Mucosa of rectum (tissue), 2 donors: ENCODE measurements around the gene CARD8.
"Not testable (repeated sequence)": the region's sequence is repeated elsewhere in the genome, so short reads cannot be mapped to it uniquely, and the experiment has no call there.

Experiments used
- H3K27ac ChIP-seq, 2 donors: one replicate each; pipeline ENCODE4 v1.7.0; 2013; ENCODE audit warnings: inconsistent platforms in 2 of 2, low read depth in 2 of 2, low read length in 2 of 2
- H3K27me3 ChIP-seq, 2 donors: one replicate each; pipeline ENCODE4 v1.7.0; 2013; ENCODE audit warnings: low read length in 2 of 2; ENCODE audit not compliant: control insufficient read depth in 2 of 2, insufficient read depth in 2 of 2
- H3K36me3 ChIP-seq, 2 donors: one replicate each; pipeline ENCODE4 v1.7.0; 2013; ENCODE audit warnings: low read length in 2 of 2; ENCODE audit not compliant: control insufficient read depth in 2 of 2, insufficient read depth in 2 of 2
- H3K4me1 ChIP-seq, 2 donors: one replicate each; pipeline ENCODE4 v1.7.0; 2013; ENCODE audit warnings: low read length in 2 of 2, mild to moderate bottlenecking in 1 of 2; ENCODE audit not compliant: control insufficient read depth in 2 of 2, insufficient read depth in 2 of 2
- H3K4me3 ChIP-seq, 2 donors: one replicate each; pipeline ENCODE4 v1.7.0; 2013; ENCODE audit warnings: low read length in 2 of 2
- H3K9ac ChIP-seq, 2 donors: one replicate each; pipeline ENCODE4 v1.7.0; 2013; ENCODE audit warnings: low read length in 2 of 2, low read depth in 1 of 2, mild to moderate bottlenecking in 1 of 2
- H3K9me3 ChIP-seq, 2 donors: one replicate each; pipeline ENCODE4 v1.7.0; 2013; ENCODE audit warnings: low read length in 2 of 2; ENCODE audit not compliant: control insufficient read depth in 2 of 2
- donor health status: healthy.
- donor health status: Normal muscosa, but diverticular disease.

CARD8 gene

DNA sequence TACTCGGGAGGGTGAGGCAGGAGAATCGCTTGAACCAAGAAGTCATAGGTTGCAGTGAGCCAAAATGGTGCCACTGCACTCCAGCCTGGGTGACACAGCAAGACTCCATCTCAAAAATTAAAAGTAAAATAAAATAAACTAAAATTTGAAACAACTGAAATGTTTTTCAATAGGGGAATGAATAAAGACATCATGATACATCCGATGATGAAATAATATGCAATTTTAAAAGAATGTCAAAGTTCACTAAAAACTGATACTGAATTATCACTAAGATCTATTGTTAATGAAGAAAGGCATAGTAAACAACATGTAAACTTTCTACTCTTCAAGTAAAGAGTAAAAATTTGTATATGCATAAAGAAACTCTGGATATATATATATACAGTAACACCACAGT is 8.5 kb downstream of the CARD8 start:
- H3K9ac ChIP-seq: no peak overlapping the region
- no peaks in the 10 kb centered on the region for H3K27me3 ChIP-seq
- H3K9me3 ChIP-seq: no peaks in the 10 kb centered on the region
- peaks cover 0 to 7% of the 10 kb centered on the region in 2 donors for H3K36me3 ChIP-seq
- H3K4me1 ChIP-seq: peaks cover 0 to 2% of the 10 kb centered on the region in 2 donors
- H3K4me3 ChIP-seq: no peak overlapping the region
- no peak overlapping the region for H3K27ac ChIP-seq

DNA sequence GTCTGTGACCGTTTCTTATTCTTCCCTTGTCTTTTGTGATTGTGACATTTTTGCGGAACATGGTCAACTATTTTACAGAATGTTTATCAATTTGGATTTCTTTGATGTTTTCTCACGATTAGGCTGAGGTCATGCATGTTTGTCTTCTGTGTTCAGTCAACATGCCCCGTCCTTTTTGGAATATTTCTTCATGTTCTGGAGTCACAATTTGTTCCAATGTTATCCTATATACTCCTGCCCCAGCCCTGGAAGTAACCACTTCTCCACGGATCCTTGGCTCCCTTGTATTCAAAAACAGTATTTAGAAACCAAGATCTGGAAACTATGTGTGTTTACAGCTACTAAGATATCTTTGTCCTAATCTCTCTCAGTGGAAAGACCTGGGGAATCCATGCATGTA is 9.6 kb downstream of the CARD8 start:
- Histone ChIP-seq H3K27me3 (no peaks in the 10 kb centered on the region), H3K27ac (no peak overlapping the region), H3K9me3 (no peaks in the 10 kb centered on the region), H3K4me1 (peaks cover 0 to 2% of the 10 kb centered on the region in 2 donors), H3K9ac (no peak overlapping the region), H3K36me3 (peaks cover 0 to 7% of the 10 kb centered on the region in 2 donors), H3K4me3 (no peak overlapping the region)

DNA sequence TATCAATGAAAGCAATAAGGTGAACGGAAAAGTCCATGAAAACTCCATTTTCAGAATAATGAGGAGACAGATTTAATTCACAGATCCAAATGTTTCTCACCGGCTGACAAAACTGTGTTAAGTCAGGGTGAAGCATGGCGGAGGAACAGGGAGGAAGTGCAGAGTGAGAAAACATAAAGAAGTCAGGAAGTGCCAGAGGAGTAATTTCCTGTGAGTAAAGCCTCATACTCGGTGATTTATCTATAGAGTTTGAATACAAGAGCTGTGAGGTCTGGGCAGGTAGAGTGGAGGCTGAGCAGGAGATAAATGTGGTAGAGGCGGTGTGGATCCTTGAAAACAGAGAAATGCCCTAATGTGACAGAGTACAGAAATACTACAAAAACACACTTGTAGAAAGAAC is 11.4 kb downstream of the CARD8 start:
- Histone ChIP-seq H3K36me3 (peaks cover 5 to 17% of the 10 kb centered on the region in 2 donors), H3K9ac (no peak overlapping the region), H3K4me1 (peaks cover 0 to 2% of the 10 kb centered on the region in 2 donors), H3K27ac (peak overlapping the region in 1 of 2 donors; percentile 48), H3K4me3 (no peak overlapping the region), H3K9me3 (no peaks in the 10 kb centered on the region), H3K27me3 (no peaks in the 10 kb centered on the region)

DNA sequence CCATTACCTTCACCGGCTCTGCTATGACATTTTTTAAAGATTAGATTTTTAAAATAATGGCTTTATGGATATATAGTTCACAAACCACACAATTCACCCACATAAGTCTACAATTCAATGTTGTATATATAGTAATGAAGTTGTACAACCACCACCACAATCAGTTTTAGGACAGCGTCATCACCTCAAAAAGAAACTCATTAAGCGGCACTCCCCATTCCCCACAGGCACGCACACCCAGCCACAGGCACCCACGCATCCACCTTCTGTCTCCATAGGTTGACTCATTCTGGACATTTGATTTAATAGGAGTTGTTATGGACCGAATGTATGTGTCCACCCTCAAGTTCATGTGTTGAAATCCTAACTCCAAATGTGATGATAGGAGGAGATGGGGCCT is 13.9 kb downstream of the CARD8 start:
- not testable (repeated sequence) for H3K9me3 ChIP-seq, H3K27me3 ChIP-seq, H3K9ac ChIP-seq, H3K4me3 ChIP-seq, H3K4me1 ChIP-seq, H3K27ac ChIP-seq
- H3K36me3 ChIP-seq: peaks cover 13 to 29% of the 10 kb centered on the region in 2 donors

DNA sequence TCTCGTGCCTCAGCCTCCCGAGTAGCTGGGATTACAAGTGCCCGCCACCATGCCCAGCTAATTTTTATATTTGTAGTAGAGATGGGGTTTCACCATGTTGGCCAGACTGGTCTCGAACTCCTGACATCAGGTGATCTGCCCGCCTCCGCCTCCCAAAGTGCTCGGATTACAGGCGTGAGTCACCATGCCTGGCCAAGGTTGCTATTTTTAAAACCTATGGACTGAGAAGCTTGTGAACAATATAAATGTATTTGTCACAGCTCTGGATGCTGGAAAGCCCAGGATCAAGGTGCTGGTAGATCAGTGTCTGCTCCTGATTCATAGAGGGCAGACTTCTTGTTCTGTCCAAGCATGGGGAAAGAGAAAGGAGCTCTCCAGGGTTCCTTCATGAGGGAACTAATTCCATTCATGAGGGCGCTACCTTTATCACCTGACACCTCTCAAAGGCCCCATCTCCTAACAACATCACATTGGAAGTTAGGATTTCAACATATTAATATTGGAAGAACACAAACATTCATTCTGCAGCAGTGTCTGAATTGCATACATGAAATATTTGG is 16.1 kb downstream of the CARD8 start:
- peaks cover 13 to 26% of the 10 kb centered on the region in 2 donors for H3K36me3 ChIP-seq
- H3K27ac ChIP-seq: no peak overlapping the region
- no peaks in the 10 kb centered on the region for H3K4me1 ChIP-seq
- no peak overlapping the region for H3K9ac ChIP-seq
- H3K4me3 ChIP-seq: no peak overlapping the region
- H3K27me3 ChIP-seq: no peaks in the 10 kb centered on the region
- no peaks in the 10 kb centered on the region for H3K9me3 ChIP-seq

DNA sequence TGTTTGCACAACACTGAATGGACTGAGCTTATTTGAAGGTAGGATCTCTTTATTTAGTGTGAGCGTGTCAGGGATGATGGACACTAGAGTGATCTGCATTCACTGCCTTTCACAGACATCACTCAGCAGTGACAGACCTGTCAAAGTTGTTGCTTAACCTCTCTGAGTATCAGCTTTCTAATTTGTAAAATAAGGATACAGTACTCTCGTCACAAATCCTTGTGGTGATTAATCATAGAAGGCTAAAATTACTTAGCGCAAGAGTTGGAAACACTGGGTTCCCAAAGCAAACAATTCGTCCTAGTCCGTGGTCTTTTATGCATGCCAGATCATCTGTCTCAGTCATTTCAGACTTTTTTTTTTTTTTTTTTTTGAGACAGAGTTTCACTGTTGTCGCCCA is 16.6 kb downstream of the CARD8 start:
- Histone ChIP-seq H3K9ac (no peak overlapping the region), H3K27me3 (no peaks in the 10 kb centered on the region), H3K36me3 (peaks cover 14 to 27% of the 10 kb centered on the region in 2 donors), H3K9me3 (no peaks in the 10 kb centered on the region), H3K4me3 (no peak overlapping the region), H3K4me1 (no peaks in the 10 kb centered on the region), H3K27ac (no peak overlapping the region)

DNA sequence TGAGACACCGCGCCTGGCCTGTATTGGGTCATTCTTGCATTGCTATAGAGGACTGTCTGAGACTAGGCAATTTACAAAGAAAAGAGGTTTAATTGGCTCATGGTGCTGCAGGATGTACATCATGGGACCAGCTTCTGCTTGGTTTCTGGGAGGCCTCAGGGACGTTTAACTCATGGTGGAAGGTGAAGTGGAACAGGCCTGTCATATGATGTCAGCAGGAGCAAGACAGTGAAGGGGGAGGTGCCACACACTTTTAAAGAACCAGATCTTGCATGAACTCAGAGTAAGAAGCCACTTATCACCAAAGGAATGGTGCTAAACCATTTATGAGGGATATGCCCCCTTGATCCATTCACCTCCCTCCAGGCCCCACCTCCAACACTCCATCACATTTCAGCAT is 18.7 kb downstream of the CARD8 start:
- Histone ChIP-seq H3K27me3 (no peaks in the 10 kb centered on the region), H3K36me3 (peaks cover 32 to 41% of the 10 kb centered on the region in 2 donors), H3K9me3 (no peaks in the 10 kb centered on the region)

DNA sequence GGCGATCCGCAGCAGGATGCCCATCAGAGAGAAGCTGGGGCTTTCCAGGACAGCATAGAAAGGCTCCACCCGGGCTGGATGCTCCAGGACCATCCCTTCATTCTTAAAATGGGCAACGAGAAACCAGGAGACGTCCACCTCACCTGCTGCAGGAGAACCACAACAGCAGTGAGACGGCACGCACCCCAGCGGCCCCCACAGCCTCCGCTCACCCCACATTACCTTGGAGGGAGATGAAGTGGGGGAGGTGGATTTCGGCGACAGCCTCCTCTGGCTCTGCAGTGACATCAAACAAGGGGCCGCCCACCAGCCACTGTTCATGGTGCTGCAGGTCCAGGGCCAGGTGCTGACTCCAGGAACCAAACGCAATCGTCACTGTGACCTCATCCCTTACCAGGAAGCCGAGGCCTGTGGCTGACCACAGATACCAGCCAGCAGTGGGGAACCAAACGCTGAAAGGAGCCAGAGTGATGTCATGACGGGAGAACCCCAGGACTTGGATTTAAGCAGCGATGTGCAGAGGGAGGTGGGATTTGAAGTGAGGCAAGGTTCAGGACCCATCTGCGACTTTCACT is 25.1 kb downstream of the CARD8 start:
- H3K9ac ChIP-seq: no peak overlapping the region
- H3K4me1 ChIP-seq: no peaks in the 10 kb centered on the region
- H3K9me3 ChIP-seq: no peaks in the 10 kb centered on the region
- no peaks in the 10 kb centered on the region for H3K27me3 ChIP-seq
- peaks cover 35 to 39% of the 10 kb centered on the region in 2 donors for H3K36me3 ChIP-seq
- no peak overlapping the region for H3K27ac ChIP-seq
- no peak overlapping the region for H3K4me3 ChIP-seq

More for the DNA sequence above, 18.7 kb downstream of the CARD8 start:
- no peak overlapping the region for H3K27ac ChIP-seq
- no peaks in the 10 kb centered on the region for H3K4me1 ChIP-seq
- no peak overlapping the region for H3K4me3 ChIP-seq
- H3K9ac ChIP-seq: no peak overlapping the region

DNA sequence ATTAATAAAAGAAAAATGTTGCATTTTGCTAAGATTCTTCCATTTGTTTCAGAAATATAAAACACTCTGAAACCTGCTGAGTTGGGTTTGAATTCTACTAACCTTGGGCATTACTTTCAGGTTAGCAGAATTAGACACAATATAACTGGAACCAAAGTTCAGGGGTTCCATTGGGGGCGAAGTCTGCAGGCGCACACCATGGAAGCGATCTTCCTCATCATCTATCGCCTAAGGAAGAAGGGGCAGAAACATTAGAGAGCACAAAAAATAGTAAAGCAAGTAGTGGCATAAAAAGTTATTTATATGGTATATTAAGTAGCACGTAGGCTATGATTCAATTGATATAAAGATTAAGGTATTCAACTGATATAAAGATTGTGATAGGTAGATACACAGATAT is 34.1 kb downstream of the CARD8 start:
- Histone ChIP-seq H3K9ac (no peak overlapping the region), H3K9me3 (no peaks in the 10 kb centered on the region), H3K27me3 (no peaks in the 10 kb centered on the region), H3K36me3 (peaks cover 7 to 8% of the 10 kb centered on the region in 2 donors), H3K27ac (no peak overlapping the region), H3K4me1 (no peaks in the 10 kb centered on the region), H3K4me3 (no peak overlapping the region)

DNA sequence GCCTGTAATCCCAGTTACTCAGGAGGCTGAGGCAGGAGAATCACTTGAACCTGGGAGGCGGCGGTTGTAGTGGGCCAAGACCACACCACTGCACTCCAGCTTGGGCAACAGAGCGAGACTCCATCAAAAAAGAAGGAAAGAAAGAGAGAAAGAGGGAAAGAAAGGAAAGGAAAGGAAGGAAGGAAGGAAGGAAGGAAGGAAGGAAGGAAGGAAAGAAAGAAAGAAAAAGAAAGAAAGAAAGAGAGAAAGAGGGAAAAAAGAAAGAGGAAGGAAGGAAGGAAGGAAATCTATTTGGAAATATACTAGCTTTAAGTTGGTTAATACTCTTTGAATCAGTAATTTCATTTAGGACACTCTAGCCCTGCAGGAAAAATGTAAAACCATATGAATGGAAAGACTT is 34.9 kb downstream of the CARD8 start:
- H3K36me3 ChIP-seq: peaks cover 7 to 10% of the 10 kb centered on the region in 2 donors

More for the DNA sequence above, 34.9 kb downstream of the CARD8 start:
- not testable (repeated sequence) for H3K4me1 ChIP-seq, H3K4me3 ChIP-seq, H3K27ac ChIP-seq, H3K27me3 ChIP-seq, H3K9ac ChIP-seq, H3K9me3 ChIP-seq
